Keratinocyte (primary cell): Measurements from ENCODE around the gene STON1. TPM values are rescaled to one million over a fixed set of nuclear protein-coding genes. Genes with fewer than 3 reads are reported as not detected.

ENCODE experiments used
- DNase-seq: peaks from one replicate; pipeline ENCODE4 v3.0.0-alpha.2; 2011; ENCODE audit warnings: low read depth, missing footprints, low spot score
- FAIRE-seq: peaks from 2 replicates; lab custom pipeline; 2011; peaks lifted over from hg19 to GRCh38; lab: Jason Lieb, UNC
- H2AFZ ChIP-seq: 2 replicates; pipeline ENCODE4 v1.6.0; 2012; ENCODE audit warnings: low read length, control low read depth, inconsistent platforms; ENCODE audit not compliant: control insufficient read depth
- H3K27ac ChIP-seq: 2 replicates; pipeline ENCODE4 v1.5.1; 2011; ENCODE audit warnings: low read length; ENCODE audit not compliant: control insufficient read depth, insufficient read depth
- H3K27me3 ChIP-seq: 3 replicates; pipeline ENCODE4 v1.6.0; 2011; ENCODE audit warnings: low read length; ENCODE audit not compliant: control insufficient read depth, insufficient read depth; ENCODE audit errors: extremely low read depth
- H3K36me3 ChIP-seq, 2 experiments: 2 replicates in 1 of 2; 3 replicates in 1 of 2; pipeline ENCODE4 v1.5.1; 2011; ENCODE audit warnings: low read length in 2 of 2, mild to moderate bottlenecking in 1 of 2; ENCODE audit not compliant: control insufficient read depth in 2 of 2, insufficient read depth in 2 of 2; ENCODE audit errors: extremely low read depth in 1 of 2
- H3K4me1 ChIP-seq: 3 replicates; pipeline ENCODE4 v1.5.1; 2011; ENCODE audit warnings: low read length; ENCODE audit not compliant: control insufficient read depth, insufficient read depth; ENCODE audit errors: extremely low read depth
- H3K4me2 ChIP-seq: 3 replicates; pipeline ENCODE4 v1.6.0; 2011; ENCODE audit warnings: low read depth, low read length; ENCODE audit not compliant: control insufficient read depth, insufficient read depth; ENCODE audit errors: extremely low read depth
- H3K4me3 ChIP-seq, 3 experiments: fragments of 200-600 bp in 1 of 3; sonication (generic) in 1 of 3; 2 replicates in 2 of 3; 3 replicates in 1 of 3; pipeline ENCODE4 v1.5.1; 2011 to 2016; ENCODE audit warnings: low read length in 3 of 3, mild to moderate bottlenecking in 3 of 3, control low read depth in 2 of 3, inconsistent platforms in 1 of 3, low read depth in 1 of 3, mixed read lengths in 1 of 3, mixed run types in 1 of 3, moderate library complexity in 1 of 3; ENCODE audit not compliant: control insufficient read depth in 2 of 3, insufficient read depth in 2 of 3; ENCODE audit errors: extremely low read depth in 1 of 3
- H3K79me2 ChIP-seq: 2 replicates; pipeline ENCODE4 v1.6.0; 2012; ENCODE audit warnings: low read length; ENCODE audit not compliant: control insufficient read depth, insufficient read depth
- H3K9ac ChIP-seq: 3 replicates; pipeline ENCODE4 v1.6.0; 2011; ENCODE audit warnings: low read length; ENCODE audit not compliant: control insufficient read depth, insufficient read depth; ENCODE audit errors: extremely low read depth
- H3K9me1 ChIP-seq: 3 replicates; pipeline ENCODE4 v1.6.0; 2011; ENCODE audit warnings: low read length; ENCODE audit not compliant: control insufficient read depth, insufficient read depth; ENCODE audit errors: extremely low read depth
- H3K9me3 ChIP-seq: 2 replicates; pipeline ENCODE4 v1.5.1; 2012; ENCODE audit warnings: low read depth, low read length; ENCODE audit not compliant: control insufficient read depth
- H4K20me1 ChIP-seq: 3 replicates; pipeline ENCODE4 v1.6.0; 2011; ENCODE audit warnings: low read length; ENCODE audit not compliant: control insufficient read depth, insufficient read depth; ENCODE audit errors: extremely low read depth
- CTCF ChIP-seq, 3 experiments: IDR thresholded peaks in 1 of 3; conservative IDR thresholded peaks in 1 of 3; optimal IDR thresholded peaks in 1 of 3; 2 replicates in 2 of 3; 3 replicates in 1 of 3; pipeline versions ENCODE3 to v1.5.1; 2011; ENCODE audit warnings: low read length in 3 of 3, mild to moderate bottlenecking in 3 of 3, moderate library complexity in 2 of 3, control low read depth in 1 of 3, inconsistent platforms in 1 of 3; ENCODE audit not compliant: insufficient read depth in 2 of 3; ENCODE audit errors: extremely low read depth in 1 of 3
- EZH2 ChIP-seq: IDR thresholded peaks from one replicate; pipeline ENCODE4 v1.6.1; 2012; ENCODE audit warnings: inconsistent platforms, mild to moderate bottlenecking, low read length, moderate library complexity
- dilution Hi-C: fragments of 300-500 bp; cut with MboI; formaldehyde crosslinking; loops from one replicate; pipeline ENCODE4 v1.7.0; 2020; ENCODE audit warnings: low sequenced_read_pairs; ENCODE audit not compliant: extremely low pct_ligation_motif_present
- polyA minus RNA-seq, 3 experiments: library from RNA; depleted of rRNA, polyadenylated mRNA; stranded (reverse); fragments of >200 nt; gene quantifications; 1 replicate in 1 of 3; 2 replicates in 1 of 3; 3 replicates in 1 of 3; pipeline ENCODE4 v1.2.3, GENCODE V29; 2011
- polyA plus RNA-seq, 5 experiments: library from polyadenylated mRNA; depleted of rRNA in 3 of 5; stranded (reverse) in 3 of 5; stranded (forward) in 1 of 5; unstranded in 1 of 5; fragments of >200 nt; gene quantifications; 1 replicate in 1 of 5; 2 replicates in 3 of 5; 3 replicates in 1 of 5; pipeline versions ENCODE4 v1.2.1 to v1.2.3, GENCODE V29; 2011 to 2012; ENCODE audit warnings: missing spikeins in 2 of 5, low read depth in 1 of 5, low replicate concordance in 1 of 5

The STON1 gene
- 0.44 to 1.9 TPM (median 1.2 TPM) in 3 replicates for polyA plus RNA-seq
- 0.15 TPM for polyA plus RNA-seq (2011; ENCODE audit: low read depth)
- polyA plus RNA-seq (2011; cell fraction: cytosol; rRNA removed) = 0.58 and 1.1 TPM in 2 replicates
- 1.6 and 2.0 TPM in 2 replicates for polyA plus RNA-seq (2011; cell fraction: nucleus; rRNA removed)
- 0.24 and 0.37 TPM in 2 replicates for polyA plus RNA-seq (2012; ENCODE audit: low replicate concordance)
- polyA minus RNA-seq = 0.46 to 2.5 TPM (median 1.9 TPM) in 3 replicates
- 2.3 TPM for polyA minus RNA-seq (2011; cell fraction: cytosol; rRNA and poly(A)+ RNA removed)
- polyA minus RNA-seq (2011; cell fraction: nucleus; rRNA and poly(A)+ RNA removed) = 1.4 and 3.2 TPM in 2 replicates

DNA sequence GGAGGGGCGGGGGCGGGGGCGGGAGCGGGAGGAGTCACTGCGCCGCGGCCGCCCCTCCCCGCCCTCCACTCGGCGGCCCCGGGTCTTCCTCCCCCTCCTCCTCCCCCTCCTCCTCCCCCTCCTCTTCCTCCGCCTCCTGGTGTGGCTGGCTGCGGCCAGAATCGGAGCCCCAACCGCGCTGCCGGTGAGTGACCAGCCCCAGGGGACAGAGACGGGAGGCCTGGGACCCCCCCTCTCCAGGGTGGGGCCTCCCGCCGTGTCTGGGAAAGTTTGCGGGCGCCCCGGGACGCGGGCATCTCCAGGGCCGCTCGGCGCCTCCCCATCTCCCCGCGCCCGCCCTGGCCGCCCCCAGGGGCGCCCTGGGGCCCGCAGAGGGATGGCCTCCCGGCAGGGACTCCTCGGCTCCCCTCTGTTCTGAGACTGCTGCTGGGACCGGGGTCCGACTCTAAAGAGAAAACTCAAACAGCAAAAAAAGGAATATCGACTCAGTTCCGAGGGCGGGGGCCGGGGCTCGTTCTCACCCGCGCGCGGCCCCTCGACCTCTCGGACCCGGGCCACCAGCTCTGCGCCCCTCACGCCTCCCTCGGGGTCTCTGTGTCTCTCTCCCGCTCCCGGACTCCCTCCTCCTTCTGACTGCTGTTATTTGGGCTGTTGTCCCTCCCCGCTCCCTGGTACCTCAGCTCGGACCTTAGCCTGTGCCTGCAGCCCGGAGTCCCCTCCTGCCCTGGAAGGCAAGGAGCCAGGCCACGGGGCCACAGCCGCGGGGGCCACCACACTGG, at the start of gene STON1:
TSS of gene STON1 (plus strand) at position 122 of the 779 bp plus-strand sequence. CDS start 50,480 bp downstream, outside the sequence.
- Histone ChIP-seq H3K9me1 (no peaks in the 10 kb centered on the region), H3K36me3 (no peaks in the 10 kb centered on the region), H3K4me3 (peak within 1 kb of the TSS; percentile 40 to 69 (median 63)), H3K9me3 (no peaks in the 10 kb centered on the region), H3K27ac (no peak within 1 kb of the TSS), H3K4me2 (peak within 1 kb of the TSS; percentile 77), H3K79me2 (no peaks in the 10 kb centered on the region), H3K9ac (peak within 1 kb of the TSS; percentile 53), H2AFZ (peak within 1 kb of the TSS; percentile 44), H4K20me1 (no peaks in the 10 kb centered on the region), H3K27me3 (no peaks in the 10 kb centered on the region), H3K4me1 (peaks cover 12% of the 10 kb centered on the region)
- TF ChIP-seq EZH2 (no peak), CTCF (optimal IDR thresholded peaks at IDR 0.05 in 1 of 3, IDR thresholded peaks at IDR 0.05 in 1 of 3, conservative IDR thresholded peaks at IDR 0.05 in 1 of 3; ENCODE audit: extremely low read depth in 1 of 3, insufficient read depth in 2 of 3, low read length in 3 of 3) (no peak)
- DNase-seq = no peak
- dilution Hi-C loops = no loop called here
- no peak for FAIRE-seq

DNA sequence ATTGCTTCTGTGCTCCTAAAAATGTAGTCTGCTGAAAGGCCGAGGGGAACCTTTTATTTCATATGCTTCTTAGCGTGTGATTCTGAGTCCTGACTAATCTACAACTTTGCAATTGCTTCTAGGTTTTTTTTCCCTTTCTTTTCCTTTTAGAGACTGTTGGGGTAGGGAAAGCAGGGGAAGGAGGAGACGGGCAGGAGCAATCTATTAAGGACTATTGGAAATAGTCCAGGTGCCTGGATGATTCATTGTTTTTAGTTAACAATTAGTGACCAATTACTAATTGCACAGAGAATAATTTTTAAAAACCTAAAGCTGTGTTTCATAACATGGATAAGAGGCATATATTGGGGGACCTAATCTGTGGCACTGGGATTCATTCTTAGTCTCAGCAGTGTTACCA, 49.4 kb upstream of the STON1 start:
- Histone ChIP-seq H3K79me2 (no peaks in the 10 kb centered on the region), H4K20me1 (no peaks in the 10 kb centered on the region), H3K9me3 (no peaks in the 10 kb centered on the region), H2AFZ (no peak overlapping the region), H3K27ac (no peak overlapping the region), H3K27me3 (no peaks in the 10 kb centered on the region), H3K9me1 (no peaks in the 10 kb centered on the region), H3K36me3 (peaks cover 3 to 8% of the 10 kb centered on the region in 2 experiments), H3K4me2 (no peak overlapping the region), H3K9ac (no peak overlapping the region), H3K4me3 (no peak overlapping the region), H3K4me1 (no peaks in the 10 kb centered on the region)
- TF ChIP-seq EZH2 = no peak
- no peak for TF ChIP-seq CTCF (optimal IDR thresholded peaks at IDR 0.05 in 1 of 3, IDR thresholded peaks at IDR 0.05 in 1 of 3, conservative IDR thresholded peaks at IDR 0.05 in 1 of 3; ENCODE audit: extremely low read depth in 1 of 3, insufficient read depth in 2 of 3, low read length in 3 of 3)
- FAIRE-seq = no peak
- dilution Hi-C loops = no loop called here
- DNase-seq = no peak
